HepG2 (cell line): Measurements from ENCODE around the gene TAF6L. TPM values are rescaled to one million over a fixed set of nuclear protein-coding genes. Genes with fewer than 3 reads are reported as not detected.

Source experiments
- AGO2 ChIP-seq: fragments of 200-400 bp; formaldehyde crosslinking; optimal IDR thresholded peaks from 2 replicates; pipeline ENCODE3; 2017; ENCODE audit warnings: mild to moderate bottlenecking, low read depth, low read length, moderate library complexity
- AHR ChIP-seq: IDR thresholded peaks from 2 replicates; pipeline ENCODE4 v1.6.1; 2018; ENCODE audit warnings: missing genetic modification reagents, missing compliant biosample characterization
- ARNTL ChIP-seq: sonication (generic); formaldehyde crosslinking; IDR thresholded peaks from 2 replicates; pipeline ENCODE4 v1.4.0; 2020; ENCODE audit warnings: mild to moderate bottlenecking, missing genetic modification reagents
- CAMTA2 ChIP-seq: sonication (generic); formaldehyde crosslinking; IDR thresholded peaks from 2 replicates; pipeline ENCODE4 v1.4.0; 2020; ENCODE audit warnings: mild to moderate bottlenecking, missing genetic modification reagents, borderline replicate concordance
- CREB1 ChIP-seq, 2 experiments: fragments of 450-650 bp in 1 of 2; IDR thresholded peaks; 2 replicates each; pipeline ENCODE4 v1.6.1; 2016 to 2017; ENCODE audit warnings: control low read depth in 1 of 2, mild to moderate bottlenecking in 1 of 2, missing compliant biosample characterization in 1 of 2, missing genetic modification characterization in 1 of 2
- GATAD1 ChIP-seq: IDR thresholded peaks from 2 replicates; pipeline ENCODE4 v1.6.1; 2016; ENCODE audit warnings: missing genetic modification reagents, missing compliant biosample characterization
- HNRNPK ChIP-seq: fragments of 200-400 bp; formaldehyde crosslinking; IDR thresholded peaks from 2 replicates; pipeline ENCODE4 v1.6.1; 2018; ENCODE audit warnings: low read length, low read depth, moderate library complexity, mild to moderate bottlenecking; ENCODE audit not compliant: poor library complexity, severe bottlenecking
- HOXA7 ChIP-seq: sonication (generic); formaldehyde crosslinking; IDR thresholded peaks from 2 replicates; pipeline ENCODE4 v1.8.1; 2022; ENCODE audit warnings: mild to moderate bottlenecking, missing genetic modification reagents, moderate library complexity
- HOXD1 ChIP-seq: sonication (generic); formaldehyde crosslinking; IDR thresholded peaks from 2 replicates; pipeline ENCODE4 v1.5.0; 2020; ENCODE audit warnings: missing genetic modification reagents
- MAFF ChIP-seq: IDR thresholded peaks from 2 replicates; pipeline ENCODE4 v1.6.1; 2011; ENCODE audit warnings: low read depth, low read length, improper control_type of control experiment
- MBD4 ChIP-seq: IDR thresholded peaks from 2 replicates; pipeline ENCODE4 v1.6.1; 2012; ENCODE audit warnings: low read length, inconsistent platforms, borderline replicate concordance
- PAX8 ChIP-seq: sonication (generic); formaldehyde crosslinking; IDR thresholded peaks from 2 replicates; pipeline ENCODE4 v1.8.0; 2022; ENCODE audit warnings: mild to moderate bottlenecking, missing genetic modification reagents, borderline replicate concordance
- SKI ChIP-seq: fragments of 450-650 bp; IDR thresholded peaks from one replicate; pipeline ENCODE4 v1.6.1; 2018; ENCODE audit warnings: mild to moderate bottlenecking; ENCODE audit not compliant: partially characterized antibody
- ZC3H4 ChIP-seq: sonication (generic); formaldehyde crosslinking; IDR thresholded peaks from 2 replicates; pipeline ENCODE4 v1.4.0; 2020; ENCODE audit warnings: missing genetic modification reagents, borderline replicate concordance
- ZFP1 ChIP-seq: IDR thresholded peaks from 2 replicates; pipeline ENCODE4 v1.6.1; 2016
- ZNF101 ChIP-seq: sonication (generic); formaldehyde crosslinking; IDR thresholded peaks from 2 replicates; pipeline ENCODE4 v1.4.0; 2020; ENCODE audit warnings: mild to moderate bottlenecking, low read depth, missing genetic modification reagents, borderline replicate concordance
- ZNF546 ChIP-seq: sonication (generic); formaldehyde crosslinking; conservative IDR thresholded peaks from 2 replicates; pipeline ENCODE4 v1.8.1; 2023; ENCODE audit warnings: mild to moderate bottlenecking, missing genetic modification reagents
- ZNF616 ChIP-seq: sonication (generic); formaldehyde crosslinking; IDR thresholded peaks from 2 replicates; pipeline ENCODE4 v1.5.0; 2020; ENCODE audit warnings: low read depth, mild to moderate bottlenecking, missing genetic modification reagents
- ZNF619 ChIP-seq: sonication (generic); formaldehyde crosslinking; IDR thresholded peaks from 2 replicates; pipeline ENCODE4 v1.4.0; 2020; ENCODE audit warnings: mild to moderate bottlenecking, missing genetic modification reagents
- ZNF644 ChIP-seq: IDR thresholded peaks from 2 replicates; pipeline ENCODE4 v1.6.1; 2016; ENCODE audit warnings: low read depth
- polyA plus RNA-seq, 8 experiments: library from polyadenylated mRNA; depleted of rRNA in 3 of 8; stranded (reverse) in 7 of 8; unstranded in 1 of 8; fragments of >200 nt; fragmentation: Illumina TruSeq in 4 of 8; extraction: Trizol in 4 of 8; gene quantifications; 2 replicates each; pipeline versions ENCODE4 v1.2.1 to v1.2.3, GENCODE V29; 2011 to 2016; ENCODE audit warnings: low read depth in 4 of 8, missing spikeins in 1 of 8, mixed read lengths in 1 of 8; ENCODE audit not compliant: insufficient read depth in 1 of 8
- total RNA-seq, 5 experiments: library from RNA; depleted of rRNA; stranded (reverse); fragments of >200 nt; fragmentation: Illumina TruSeq; extraction: Trizol; gene quantifications; 2 replicates each; pipeline ENCODE4 v1.2.3, GENCODE V29; 2016; ENCODE audit warnings: low read depth in 1 of 5
- TF ChIP-seq, protein P1 (sequence below): sonication (generic); formaldehyde crosslinking; IDR thresholded peaks from 2 replicates; pipeline ENCODE4 v1.9.0; 2021; ENCODE audit warnings: missing genetic modification reagents, borderline replicate concordance
- TF ChIP-seq, protein P2 (sequence below): sonication (generic); formaldehyde crosslinking; IDR thresholded peaks from 2 replicates; pipeline ENCODE4 v1.5.1; 2020; ENCODE audit warnings: missing genetic modification reagents, mild to moderate bottlenecking, borderline replicate concordance
- TF ChIP-seq, protein P3 (sequence below): sonication (generic); formaldehyde crosslinking; conservative IDR thresholded peaks from 2 replicates; pipeline ENCODE4 v1.8.0; 2022; ENCODE audit warnings: low read depth, missing genetic modification reagents
- TF ChIP-seq, protein P4 (sequence below): sonication (generic); formaldehyde crosslinking; IDR thresholded peaks from 2 replicates; pipeline ENCODE4 v1.5.0; 2020; ENCODE audit warnings: missing genetic modification reagents

TAF6L gene
- total and polyA plus RNA-seq, 2 of the 13 experiments (the other 11 are each of a cell fraction or from before 2014, with no cell fraction given), result 12.6 to 19.4 TPM

DNA sequence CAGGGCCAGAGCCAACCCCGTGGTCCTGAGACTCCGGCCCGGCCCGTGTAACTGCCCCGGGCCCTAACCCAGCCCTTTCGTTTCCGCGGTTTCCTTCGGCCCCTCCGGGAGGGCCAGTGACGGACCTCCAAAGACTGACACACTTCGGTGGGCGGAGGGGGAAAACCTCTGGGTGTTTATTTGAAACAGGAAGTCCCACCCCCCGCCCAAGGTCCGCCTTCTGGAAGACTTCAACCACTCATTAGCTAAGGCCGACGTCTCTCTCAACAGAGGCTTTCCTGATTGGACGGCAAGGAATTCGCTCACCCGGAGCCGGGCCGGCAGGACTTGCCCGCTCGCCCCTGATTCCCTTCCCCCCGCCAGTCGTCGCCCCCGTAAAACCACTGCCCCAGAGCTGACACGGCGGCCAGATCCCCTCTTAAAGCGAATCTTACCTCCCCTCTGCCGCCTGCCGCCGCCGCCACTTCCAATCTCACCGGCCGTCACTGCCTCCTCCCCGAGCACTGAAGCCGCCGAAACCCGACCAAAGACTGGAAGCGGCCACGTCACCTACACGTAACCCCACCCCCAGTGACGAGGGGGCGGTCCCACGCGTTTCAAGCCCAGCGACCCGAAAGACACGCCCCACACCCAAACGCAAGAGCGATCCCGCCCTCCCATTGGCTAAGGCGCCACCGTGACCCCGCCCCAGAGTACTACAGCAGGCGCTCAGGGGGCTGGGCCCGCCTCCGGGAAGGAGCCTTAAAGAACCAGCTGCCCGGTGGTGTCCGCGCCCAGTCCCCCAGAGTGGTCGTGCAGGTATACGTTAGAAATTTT, 60.5 kb downstream of the TAF6L start, which contains the start of gene STX5 (continued):
- TF ChIP-seq MBD4, result no peak
- TF ChIP-seq, protein P1, sequence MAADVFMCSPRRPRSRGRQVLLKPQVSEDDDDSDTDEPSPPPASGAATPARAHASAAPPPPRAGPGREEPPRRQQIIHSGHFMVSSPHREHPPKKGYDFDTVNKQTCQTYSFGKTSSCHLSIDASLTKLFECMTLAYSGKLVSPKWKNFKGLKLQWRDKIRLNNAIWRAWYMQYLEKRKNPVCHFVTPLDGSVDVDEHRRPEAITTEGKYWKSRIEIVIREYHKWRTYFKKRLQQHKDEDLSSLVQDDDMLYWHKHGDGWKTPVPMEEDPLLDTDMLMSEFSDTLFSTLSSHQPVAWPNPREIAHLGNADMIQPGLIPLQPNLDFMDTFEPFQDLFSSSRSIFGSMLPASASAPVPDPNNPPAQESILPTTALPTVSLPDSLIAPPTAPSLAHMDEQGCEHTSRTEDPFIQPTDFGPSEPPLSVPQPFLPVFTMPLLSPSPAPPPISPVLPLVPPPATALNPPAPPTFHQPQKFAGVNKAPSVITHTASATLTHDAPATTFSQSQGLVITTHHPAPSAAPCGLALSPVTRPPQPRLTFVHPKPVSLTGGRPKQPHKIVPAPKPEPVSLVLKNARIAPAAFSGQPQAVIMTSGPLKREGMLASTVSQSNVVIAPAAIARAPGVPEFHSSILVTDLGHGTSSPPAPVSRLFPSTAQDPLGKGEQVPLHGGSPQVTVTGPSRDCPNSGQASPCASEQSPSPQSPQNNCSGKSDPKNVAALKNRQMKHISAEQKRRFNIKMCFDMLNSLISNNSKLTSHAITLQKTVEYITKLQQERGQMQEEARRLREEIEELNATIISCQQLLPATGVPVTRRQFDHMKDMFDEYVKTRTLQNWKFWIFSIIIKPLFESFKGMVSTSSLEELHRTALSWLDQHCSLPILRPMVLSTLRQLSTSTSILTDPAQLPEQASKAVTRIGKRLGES (CRISPR knock-in tag), result no peak
- no peak for TF ChIP-seq MAFF
- no peak for TF ChIP-seq PAX8 (CRISPR knock-in tag)
- TF ChIP-seq SKI, result peak; percentile 6
- TF ChIP-seq AHR, result no peak
- TF ChIP-seq GATAD1 (CRISPR knock-in tag), result peak; percentile 74
- TF ChIP-seq AGO2, result peak; percentile 28
- peak; percentile 96 for TF ChIP-seq CREB1 (IDR thresholded peaks at IDR 0.05)
- TF ChIP-seq CREB1 (CRISPR knock-in tag; IDR thresholded peaks at IDR 0.05), result peak; percentile 90
- no peak for TF ChIP-seq ZNF546 (CRISPR knock-in tag)
- TF ChIP-seq HNRNPK, result no peak
- TF ChIP-seq, protein P2, sequence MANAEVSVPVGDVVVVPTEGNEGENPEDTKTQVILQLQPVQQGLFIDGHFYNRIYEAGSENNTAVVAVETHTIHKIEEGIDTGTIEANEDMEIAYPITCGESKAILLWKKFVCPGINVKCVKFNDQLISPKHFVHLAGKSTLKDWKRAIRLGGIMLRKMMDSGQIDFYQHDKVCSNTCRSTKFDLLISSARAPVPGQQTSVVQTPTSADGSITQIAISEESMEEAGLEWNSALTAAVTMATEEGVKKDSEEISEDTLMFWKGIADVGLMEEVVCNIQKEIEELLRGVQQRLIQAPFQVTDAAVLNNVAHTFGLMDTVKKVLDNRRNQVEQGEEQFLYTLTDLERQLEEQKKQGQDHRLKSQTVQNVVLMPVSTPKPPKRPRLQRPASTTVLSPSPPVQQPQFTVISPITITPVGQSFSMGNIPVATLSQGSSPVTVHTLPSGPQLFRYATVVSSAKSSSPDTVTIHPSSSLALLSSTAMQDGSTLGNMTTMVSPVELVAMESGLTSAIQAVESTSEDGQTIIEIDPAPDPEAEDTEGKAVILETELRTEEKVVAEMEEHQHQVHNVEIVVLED, result peak; percentile 77
- no peak for TF ChIP-seq CAMTA2
- no peak for TF ChIP-seq ZFP1 (CRISPR knock-in tag)
- TF ChIP-seq HOXA7 (CRISPR knock-in tag), result no peak
- TF ChIP-seq, protein P3, sequence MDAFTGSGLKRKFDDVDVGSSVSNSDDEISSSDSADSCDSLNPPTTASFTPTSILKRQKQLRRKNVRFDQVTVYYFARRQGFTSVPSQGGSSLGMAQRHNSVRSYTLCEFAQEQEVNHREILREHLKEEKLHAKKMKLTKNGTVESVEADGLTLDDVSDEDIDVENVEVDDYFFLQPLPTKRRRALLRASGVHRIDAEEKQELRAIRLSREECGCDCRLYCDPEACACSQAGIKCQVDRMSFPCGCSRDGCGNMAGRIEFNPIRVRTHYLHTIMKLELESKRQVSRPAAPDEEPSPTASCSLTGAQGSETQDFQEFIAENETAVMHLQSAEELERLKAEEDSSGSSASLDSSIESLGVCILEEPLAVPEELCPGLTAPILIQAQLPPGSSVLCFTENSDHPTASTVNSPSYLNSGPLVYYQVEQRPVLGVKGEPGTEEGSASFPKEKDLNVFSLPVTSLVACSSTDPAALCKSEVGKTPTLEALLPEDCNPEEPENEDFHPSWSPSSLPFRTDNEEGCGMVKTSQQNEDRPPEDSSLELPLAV (CRISPR knock-in tag), result no peak
- peak; percentile 49 for TF ChIP-seq ARNTL
- no peak for TF ChIP-seq ZNF616 (CRISPR knock-in tag)
- no peak for TF ChIP-seq HOXD1 (CRISPR knock-in tag)
- no peak for TF ChIP-seq ZNF644
- TF ChIP-seq ZC3H4 (CRISPR knock-in tag), result no peak
- TF ChIP-seq, protein P4, sequence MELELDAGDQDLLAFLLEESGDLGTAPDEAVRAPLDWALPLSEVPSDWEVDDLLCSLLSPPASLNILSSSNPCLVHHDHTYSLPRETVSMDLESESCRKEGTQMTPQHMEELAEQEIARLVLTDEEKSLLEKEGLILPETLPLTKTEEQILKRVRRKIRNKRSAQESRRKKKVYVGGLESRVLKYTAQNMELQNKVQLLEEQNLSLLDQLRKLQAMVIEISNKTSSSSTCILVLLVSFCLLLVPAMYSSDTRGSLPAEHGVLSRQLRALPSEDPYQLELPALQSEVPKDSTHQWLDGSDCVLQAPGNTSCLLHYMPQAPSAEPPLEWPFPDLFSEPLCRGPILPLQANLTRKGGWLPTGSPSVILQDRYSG (CRISPR knock-in tag), result no peak
- TF ChIP-seq ZNF619 (CRISPR knock-in tag), result no peak
- TF ChIP-seq ZNF101 (CRISPR knock-in tag), result no peak
